ENCODE results near the gene MAP4K2. TPM values are rescaled to one million over a fixed set of nuclear protein-coding genes. Genes with fewer than 3 reads are reported as not detected.

The MAP4K2 gene
- total and polyA plus RNA-seq, 4 donors = 5.4 to 29.6 (median 11.1) TPM

- H3K36me3 ChIP-seq (ENCODE audit: control insufficient read depth in 1 of 2, insufficient read depth in 2 of 2, low read length in 1 of 2) = peaks cover 0 to 3% of the 10 kb centered on the region in 2 donors
- H3K27me3 ChIP-seq (ENCODE audit: control insufficient read depth in 1 of 2, insufficient read depth in 2 of 2, low read length in 1 of 2) = no peaks in the 10 kb centered on the region
- no peaks in the 10 kb centered on the region for H3K9me3 ChIP-seq (ENCODE audit: control insufficient read depth, low read length)
- WGBS, 2 donors = 87 to 90% methylated on average over 25 of the region's 25 CpGs
- H3K27ac ChIP-seq (ENCODE audit: low read depth in 1 of 2, low read length in 2 of 2) = no peak overlapping the region
- H3K4me3 ChIP-seq (ENCODE audit: low read length in 2 of 2) = no peak overlapping the region
- intact Hi-C loops (cut with DNase I) = no loop called here
- ATAC-seq (ENCODE audit: low FRiP score) (no peak), DNase-seq (peak in 1 of 2 donors; percentile 51)
- no peaks in the 10 kb centered on the region for H3K4me1 ChIP-seq (ENCODE audit: control insufficient read depth in 1 of 2, insufficient read depth in 2 of 2, low read length in 2 of 2)
Measured at GRCh38 chr11:64790205-64791095, 12.6 kb downstream of the MAP4K2 start.

GRCh38 chr11:64789331-64790204 lies 13.4 kb downstream of the MAP4K2 start:
- Histone ChIP-seq H3K4me1 (ENCODE audit: control insufficient read depth in 1 of 2, insufficient read depth in 2 of 2, low read length in 2 of 2) (no peaks in the 10 kb centered on the region), H3K9me3 (ENCODE audit: control insufficient read depth, low read length) (no peaks in the 10 kb centered on the region), H3K4me3 (ENCODE audit: low read length in 2 of 2) (no peak overlapping the region), H3K27ac (ENCODE audit: low read depth in 1 of 2, low read length in 2 of 2) (no peak overlapping the region), H3K27me3 (ENCODE audit: control insufficient read depth in 1 of 2, insufficient read depth in 2 of 2, low read length in 1 of 2) (no peaks in the 10 kb centered on the region), H3K36me3 (ENCODE audit: control insufficient read depth in 1 of 2, insufficient read depth in 2 of 2, low read length in 1 of 2) (peaks cover 0 to 3% of the 10 kb centered on the region in 2 donors)
- 91 to 94% methylated on average over 15 of the region's 15 CpGs for WGBS, 2 donors
- DNase-seq (peak in 1 of 2 donors; percentile 67), ATAC-seq (ENCODE audit: low FRiP score) (no peak)
- intact Hi-C loops (cut with DNase I) = no loop called here

GRCh38 chr11:64788321-64789215 lies 14.4 kb downstream of the MAP4K2 start:
- peaks cover 0 to 3% of the 10 kb centered on the region in 2 donors for H3K36me3 ChIP-seq (ENCODE audit: control insufficient read depth in 1 of 2, insufficient read depth in 2 of 2, low read length in 1 of 2)
- intact Hi-C loops (cut with DNase I) = no loop called here
- peak in 1 of 2 donors; percentile 64 for DNase-seq
- H3K9me3 ChIP-seq (ENCODE audit: control insufficient read depth, low read length) = no peaks in the 10 kb centered on the region
- 82 to 84% methylated on average over 9 of the region's 9 CpGs for WGBS, 2 donors
- no peaks in the 10 kb centered on the region for H3K4me1 ChIP-seq (ENCODE audit: control insufficient read depth in 1 of 2, insufficient read depth in 2 of 2, low read length in 2 of 2)
- no peak for ATAC-seq (ENCODE audit: low FRiP score)
- no peak overlapping the region for H3K27ac ChIP-seq (ENCODE audit: low read depth in 1 of 2, low read length in 2 of 2)
- no peak overlapping the region for H3K4me3 ChIP-seq (ENCODE audit: low read length in 2 of 2)
- no peaks in the 10 kb centered on the region for H3K27me3 ChIP-seq (ENCODE audit: control insufficient read depth in 1 of 2, insufficient read depth in 2 of 2, low read length in 1 of 2)

GRCh38 chr11:64787526-64788320 lies 15.3 kb downstream of the MAP4K2 start:
- Histone ChIP-seq H3K4me1 (ENCODE audit: control insufficient read depth in 1 of 2, insufficient read depth in 2 of 2, low read length in 2 of 2) (no peaks in the 10 kb centered on the region), H3K9me3 (ENCODE audit: control insufficient read depth, low read length) (no peaks in the 10 kb centered on the region), H3K36me3 (ENCODE audit: control insufficient read depth in 1 of 2, insufficient read depth in 2 of 2, low read length in 1 of 2) (peaks cover 0 to 3% of the 10 kb centered on the region in 2 donors), H3K27ac (ENCODE audit: low read depth in 1 of 2, low read length in 2 of 2) (no peak overlapping the region), H3K4me3 (ENCODE audit: low read length in 2 of 2) (no peak overlapping the region), H3K27me3 (ENCODE audit: control insufficient read depth in 1 of 2, insufficient read depth in 2 of 2, low read length in 1 of 2) (no peaks in the 10 kb centered on the region)
- intact Hi-C loops (cut with DNase I) = no loop called here
- ATAC-seq (ENCODE audit: low FRiP score) (peak; percentile 53), DNase-seq (peak; percentile 70 to 88)
- WGBS, 2 donors = 50 to 52% methylated on average over 15 of the region's 15 CpGs

GRCh38 chr11:64786308-64786707 lies 16.7 kb downstream of the MAP4K2 start:
- intact Hi-C loops (cut with DNase I) = no loop called here
- no peaks in the 10 kb centered on the region for H3K9me3 ChIP-seq (ENCODE audit: control insufficient read depth, low read length)
- H3K27me3 ChIP-seq (ENCODE audit: control insufficient read depth in 1 of 2, insufficient read depth in 2 of 2, low read length in 1 of 2) = no peaks in the 10 kb centered on the region
- no peak for ATAC-seq (ENCODE audit: low FRiP score)
- peak in 1 of 2 donors; percentile 34 for DNase-seq
- H3K27ac ChIP-seq (ENCODE audit: low read depth in 1 of 2, low read length in 2 of 2) = no peak overlapping the region
- peaks cover 0 to 3% of the 10 kb centered on the region in 2 donors for H3K36me3 ChIP-seq (ENCODE audit: control insufficient read depth in 1 of 2, insufficient read depth in 2 of 2, low read length in 1 of 2)
- no peak overlapping the region for H3K4me3 ChIP-seq (ENCODE audit: low read length in 2 of 2)
- 88 to 92% methylated on average over 10 of the region's 10 CpGs for WGBS, 2 donors
- H3K4me1 ChIP-seq (ENCODE audit: control insufficient read depth in 1 of 2, insufficient read depth in 2 of 2, low read length in 2 of 2) = no peaks in the 10 kb centered on the region

GRCh38 chr11:64784813-64785581 lies 18.0 kb downstream of the MAP4K2 start:
- H3K9me3 ChIP-seq (ENCODE audit: control insufficient read depth, low read length) = no peaks in the 10 kb centered on the region
- H3K4me3 ChIP-seq (ENCODE audit: low read length in 2 of 2) = no peak overlapping the region
- intact Hi-C loops (cut with DNase I) = no loop called here
- no peak for DNase-seq
- no peak overlapping the region for H3K27ac ChIP-seq (ENCODE audit: low read depth in 1 of 2, low read length in 2 of 2)
- WGBS, 2 donors = 83 to 85% methylated on average over 12 of the region's 12 CpGs
- no peak for ATAC-seq (ENCODE audit: low FRiP score)
- H3K27me3 ChIP-seq (ENCODE audit: control insufficient read depth in 1 of 2, insufficient read depth in 2 of 2, low read length in 1 of 2) = no peaks in the 10 kb centered on the region
- H3K36me3 ChIP-seq (ENCODE audit: control insufficient read depth in 1 of 2, insufficient read depth in 2 of 2, low read length in 1 of 2) = no peaks in the 10 kb centered on the region
- no peaks in the 10 kb centered on the region for H3K4me1 ChIP-seq (ENCODE audit: control insufficient read depth in 1 of 2, insufficient read depth in 2 of 2, low read length in 2 of 2)

GRCh38 chr11:64778473-64779298 lies 24.3 kb downstream of the MAP4K2 start, which contains the start of gene SF1:
Gene SF1 (minus strand): TSS chr11:64778542. CDS start chr11:64778392, 150 bp downstream.
- Histone ChIP-seq H3K9me3 (ENCODE audit: control insufficient read depth, low read length) (no peaks in the 10 kb centered on the region), H3K27me3 (ENCODE audit: control insufficient read depth in 1 of 2, insufficient read depth in 2 of 2, low read length in 1 of 2) (no peaks in the 10 kb centered on the region), H3K36me3 (ENCODE audit: control insufficient read depth in 1 of 2, insufficient read depth in 2 of 2, low read length in 1 of 2) (peaks cover 0 to 8% of the 10 kb centered on the region in 2 donors), H3K4me1 (ENCODE audit: control insufficient read depth in 1 of 2, insufficient read depth in 2 of 2, low read length in 2 of 2) (peaks cover 0 to 7% of the 10 kb centered on the region in 2 donors), H3K27ac (ENCODE audit: low read depth in 1 of 2, low read length in 2 of 2) (peak within 1 kb of the TSS; percentile 99), H3K4me3 (ENCODE audit: low read length in 2 of 2) (peak within 1 kb of the TSS; percentile 99 to 100)
- peak; percentile 98 to 99 for DNase-seq
- WGBS, 2 donors = 0 to 1% methylated on average over 61 to 80 of the region's 80 CpGs
- intact Hi-C loops (cut with DNase I) = no loop called here
- peak; percentile 97 for ATAC-seq (ENCODE audit: low FRiP score)
